ENCODE measurements around the gene GATAD1. TPM values are rescaled to one million over a fixed set of nuclear protein-coding genes. Genes with fewer than 3 reads are reported as not detected.
A peak's percentile ranks its signal among the peaks of the same experiment; 100 is the strongest.

Gene GATAD1
- total RNA-seq, 1 experiment from 2014 or later, result 37.6 TPM

DNA sequence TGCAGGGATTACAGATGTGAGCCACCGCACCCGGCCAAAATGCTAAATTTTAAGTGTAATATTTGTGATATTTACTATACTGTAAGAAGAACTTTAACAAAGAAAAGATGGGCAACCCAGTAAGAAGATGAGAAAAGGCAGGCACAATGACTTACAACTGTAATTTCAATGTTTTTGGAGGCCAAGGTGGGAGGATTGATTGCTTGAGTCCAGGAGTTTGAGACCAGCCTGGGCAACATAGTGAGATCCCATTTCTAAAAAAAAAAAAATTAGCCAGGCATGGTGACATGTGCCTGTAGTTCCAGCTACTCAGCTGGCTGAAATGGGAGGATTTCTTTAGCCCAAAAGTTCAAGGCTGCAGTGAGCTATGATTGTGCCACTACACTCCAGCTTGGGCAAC, 11.7 kb upstream of the GATAD1 start:
- ChIA-PET POLR2A (no interaction called here), CTCF (interaction anchor here (1.3 to 4.2 kb wide), 3 partner anchors 10 to 555 kb away, joined by 3 to 14 read pairs (median 3); no protein-coding TSS in a partner anchor)
- H3K9me3 Mint-ChIP-seq, result peaks cover 36% of the 10 kb centered on the region
- H3K36me3 Mint-ChIP-seq, result no peaks in the 10 kb centered on the region
- TF ChIP-seq ZNF121 (CRISPR knock-in tag; IDR thresholded peaks at IDR 0.05) (peak; percentile 60; the same call in 1 of the 2 replicates), FOXK1 (CRISPR knock-in tag; IDR thresholded peaks at IDR 0.05) (no peak), SMAD3 (CRISPR knock-in tag; IDR thresholded peaks at IDR 0.05; ENCODE audit: borderline replicate concordance) (no peak), CBFB (CRISPR knock-in tag; IDR thresholded peaks at IDR 0.05; ENCODE audit: low read depth) (no peak)
- TF ChIP-seq, protein P1, sequence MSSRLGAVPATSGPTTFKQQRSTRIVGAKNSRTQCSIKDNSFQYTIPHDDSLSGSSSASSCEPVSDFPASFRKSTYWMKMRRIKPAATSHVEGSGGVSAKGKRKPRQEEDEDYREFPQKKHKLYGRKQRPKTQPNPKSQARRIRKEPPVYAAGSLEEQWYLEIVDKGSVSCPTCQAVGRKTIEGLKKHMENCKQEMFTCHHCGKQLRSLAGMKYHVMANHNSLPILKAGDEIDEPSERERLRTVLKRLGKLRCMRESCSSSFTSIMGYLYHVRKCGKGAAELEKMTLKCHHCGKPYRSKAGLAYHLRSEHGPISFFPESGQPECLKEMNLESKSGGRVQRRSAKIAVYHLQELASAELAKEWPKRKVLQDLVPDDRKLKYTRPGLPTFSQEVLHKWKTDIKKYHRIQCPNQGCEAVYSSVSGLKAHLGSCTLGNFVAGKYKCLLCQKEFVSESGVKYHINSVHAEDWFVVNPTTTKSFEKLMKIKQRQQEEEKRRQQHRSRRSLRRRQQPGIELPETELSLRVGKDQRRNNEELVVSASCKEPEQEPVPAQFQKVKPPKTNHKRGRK (CRISPR knock-in tag; IDR thresholded peaks at IDR 0.05; ENCODE audit: borderline replicate concordance), result no peak
- peaks cover 35% of the 10 kb centered on the region for H3K4me1 Mint-ChIP-seq
- no peak for ATAC-seq
- DNase-seq (ENCODE audit: low spot score), result no peak
- no peak overlapping the region for H3K27ac Mint-ChIP-seq
- H3K4me3 Mint-ChIP-seq, result no peak overlapping the region
- H3K27me3 Mint-ChIP-seq (ENCODE audit: low read depth), result no peaks in the 10 kb centered on the region

DNA sequence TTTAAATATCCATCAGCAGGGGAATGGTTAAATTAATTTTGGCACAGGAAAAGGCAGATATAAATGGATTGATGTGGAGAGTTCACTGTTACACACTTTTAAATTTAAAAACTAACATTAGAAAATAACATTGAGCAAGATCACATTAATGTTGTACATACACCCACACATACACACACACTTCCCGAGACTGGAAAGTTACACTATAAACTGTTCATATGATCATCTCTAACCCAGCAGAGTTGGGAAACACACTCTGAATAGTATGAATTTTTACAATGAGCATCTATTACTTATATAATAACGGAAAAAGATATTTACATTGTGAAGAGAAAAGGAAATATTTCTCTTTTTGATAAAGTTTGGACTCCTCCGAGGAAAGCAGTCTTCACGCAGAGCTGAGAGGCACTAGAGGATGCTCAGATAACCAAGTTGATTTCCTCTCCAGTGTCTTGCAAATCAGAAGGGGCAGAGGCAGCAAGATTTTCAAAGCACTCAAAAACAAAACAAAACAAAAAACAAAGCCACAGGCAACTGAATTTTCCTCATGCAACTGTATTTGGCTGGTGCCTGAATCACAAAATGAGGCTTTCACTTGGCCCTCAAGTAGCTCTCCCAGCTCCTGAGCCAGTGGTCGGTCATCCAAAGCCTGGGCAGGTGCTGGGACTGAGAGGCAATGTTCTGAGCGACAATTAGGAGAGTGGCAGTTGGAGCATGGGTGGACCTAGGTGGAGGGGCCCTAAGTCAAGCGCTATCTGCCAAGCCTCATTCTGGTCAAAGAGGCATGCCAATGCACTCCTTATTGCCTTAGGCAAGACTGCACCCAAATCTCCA, 10.5 kb upstream of the GATAD1 start:
- Mint-ChIP-seq H3K36me3 (no peaks in the 10 kb centered on the region), H3K4me1 (peaks cover 43% of the 10 kb centered on the region), H3K27ac (peak overlapping the region; percentile 60; the same call in 1 of the 2 replicates), H3K27me3 (ENCODE audit: low read depth) (no peaks in the 10 kb centered on the region), H3K4me3 (peak overlapping the region; percentile 26; the same call in 1 of the 2 replicates), H3K9me3 (peaks cover 36% of the 10 kb centered on the region)
- CTCF ChIA-PET, result interaction anchor here (2.4 to 2.6 kb wide), 2 partner anchors 10 to 12 kb away, joined by 34 to 40 read pairs; partner anchors contain the start of gene GATAD1
- DNase-seq (ENCODE audit: low spot score) (no peak), ATAC-seq (peak; percentile 68)
- TF ChIP-seq FOXP1 (CRISPR knock-in tag; IDR thresholded peaks at IDR 0.05; ENCODE audit: borderline replicate concordance) (peak; percentile 25; the same call in 1 of the 2 replicates), TEAD1 (CRISPR knock-in tag; IDR thresholded peaks at IDR 0.05) (0 out of 2 replicates have a peak, but pooled peaks have one; percentile 9), SMAD4 (CRISPR knock-in tag; IDR thresholded peaks at IDR 0.05) (no peak), ZNF317 (CRISPR knock-in tag; IDR thresholded peaks at IDR 0.05; ENCODE audit: borderline replicate concordance, low read depth) (no peak), SP1 (CRISPR knock-in tag; conservative IDR thresholded peaks at IDR 0.05) (no peak), ETV6 (CRISPR knock-in tag; IDR thresholded peaks at IDR 0.05) (0 out of 2 replicates have a peak, but pooled peaks have one; percentile 10)
- TF ChIP-seq, protein P2, sequence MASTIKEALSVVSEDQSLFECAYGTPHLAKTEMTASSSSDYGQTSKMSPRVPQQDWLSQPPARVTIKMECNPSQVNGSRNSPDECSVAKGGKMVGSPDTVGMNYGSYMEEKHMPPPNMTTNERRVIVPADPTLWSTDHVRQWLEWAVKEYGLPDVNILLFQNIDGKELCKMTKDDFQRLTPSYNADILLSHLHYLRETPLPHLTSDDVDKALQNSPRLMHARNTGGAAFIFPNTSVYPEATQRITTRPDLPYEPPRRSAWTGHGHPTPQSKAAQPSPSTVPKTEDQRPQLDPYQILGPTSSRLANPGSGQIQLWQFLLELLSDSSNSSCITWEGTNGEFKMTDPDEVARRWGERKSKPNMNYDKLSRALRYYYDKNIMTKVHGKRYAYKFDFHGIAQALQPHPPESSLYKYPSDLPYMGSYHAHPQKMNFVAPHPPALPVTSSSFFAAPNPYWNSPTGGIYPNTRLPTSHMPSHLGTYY (CRISPR knock-in tag; IDR thresholded peaks at IDR 0.05), result no peak
- TF ChIP-seq, protein P3, sequence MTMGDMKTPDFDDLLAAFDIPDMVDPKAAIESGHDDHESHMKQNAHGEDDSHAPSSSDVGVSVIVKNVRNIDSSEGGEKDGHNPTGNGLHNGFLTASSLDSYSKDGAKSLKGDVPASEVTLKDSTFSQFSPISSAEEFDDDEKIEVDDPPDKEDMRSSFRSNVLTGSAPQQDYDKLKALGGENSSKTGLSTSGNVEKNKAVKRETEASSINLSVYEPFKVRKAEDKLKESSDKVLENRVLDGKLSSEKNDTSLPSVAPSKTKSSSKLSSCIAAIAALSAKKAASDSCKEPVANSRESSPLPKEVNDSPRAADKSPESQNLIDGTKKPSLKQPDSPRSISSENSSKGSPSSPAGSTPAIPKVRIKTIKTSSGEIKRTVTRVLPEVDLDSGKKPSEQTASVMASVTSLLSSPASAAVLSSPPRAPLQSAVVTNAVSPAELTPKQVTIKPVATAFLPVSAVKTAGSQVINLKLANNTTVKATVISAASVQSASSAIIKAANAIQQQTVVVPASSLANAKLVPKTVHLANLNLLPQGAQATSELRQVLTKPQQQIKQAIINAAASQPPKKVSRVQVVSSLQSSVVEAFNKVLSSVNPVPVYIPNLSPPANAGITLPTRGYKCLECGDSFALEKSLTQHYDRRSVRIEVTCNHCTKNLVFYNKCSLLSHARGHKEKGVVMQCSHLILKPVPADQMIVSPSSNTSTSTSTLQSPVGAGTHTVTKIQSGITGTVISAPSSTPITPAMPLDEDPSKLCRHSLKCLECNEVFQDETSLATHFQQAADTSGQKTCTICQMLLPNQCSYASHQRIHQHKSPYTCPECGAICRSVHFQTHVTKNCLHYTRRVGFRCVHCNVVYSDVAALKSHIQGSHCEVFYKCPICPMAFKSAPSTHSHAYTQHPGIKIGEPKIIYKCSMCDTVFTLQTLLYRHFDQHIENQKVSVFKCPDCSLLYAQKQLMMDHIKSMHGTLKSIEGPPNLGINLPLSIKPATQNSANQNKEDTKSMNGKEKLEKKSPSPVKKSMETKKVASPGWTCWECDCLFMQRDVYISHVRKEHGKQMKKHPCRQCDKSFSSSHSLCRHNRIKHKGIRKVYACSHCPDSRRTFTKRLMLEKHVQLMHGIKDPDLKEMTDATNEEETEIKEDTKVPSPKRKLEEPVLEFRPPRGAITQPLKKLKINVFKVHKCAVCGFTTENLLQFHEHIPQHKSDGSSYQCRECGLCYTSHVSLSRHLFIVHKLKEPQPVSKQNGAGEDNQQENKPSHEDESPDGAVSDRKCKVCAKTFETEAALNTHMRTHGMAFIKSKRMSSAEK (CRISPR knock-in tag; IDR thresholded peaks at IDR 0.05; ENCODE audit: borderline replicate concordance), result no peak
- TF ChIP-seq, protein P4, sequence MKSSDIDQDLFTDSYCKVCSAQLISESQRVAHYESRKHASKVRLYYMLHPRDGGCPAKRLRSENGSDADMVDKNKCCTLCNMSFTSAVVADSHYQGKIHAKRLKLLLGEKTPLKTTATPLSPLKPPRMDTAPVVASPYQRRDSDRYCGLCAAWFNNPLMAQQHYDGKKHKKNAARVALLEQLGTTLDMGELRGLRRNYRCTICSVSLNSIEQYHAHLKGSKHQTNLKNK (CRISPR knock-in tag; IDR thresholded peaks at IDR 0.05), result no peak
- TF ChIP-seq, protein P5, sequence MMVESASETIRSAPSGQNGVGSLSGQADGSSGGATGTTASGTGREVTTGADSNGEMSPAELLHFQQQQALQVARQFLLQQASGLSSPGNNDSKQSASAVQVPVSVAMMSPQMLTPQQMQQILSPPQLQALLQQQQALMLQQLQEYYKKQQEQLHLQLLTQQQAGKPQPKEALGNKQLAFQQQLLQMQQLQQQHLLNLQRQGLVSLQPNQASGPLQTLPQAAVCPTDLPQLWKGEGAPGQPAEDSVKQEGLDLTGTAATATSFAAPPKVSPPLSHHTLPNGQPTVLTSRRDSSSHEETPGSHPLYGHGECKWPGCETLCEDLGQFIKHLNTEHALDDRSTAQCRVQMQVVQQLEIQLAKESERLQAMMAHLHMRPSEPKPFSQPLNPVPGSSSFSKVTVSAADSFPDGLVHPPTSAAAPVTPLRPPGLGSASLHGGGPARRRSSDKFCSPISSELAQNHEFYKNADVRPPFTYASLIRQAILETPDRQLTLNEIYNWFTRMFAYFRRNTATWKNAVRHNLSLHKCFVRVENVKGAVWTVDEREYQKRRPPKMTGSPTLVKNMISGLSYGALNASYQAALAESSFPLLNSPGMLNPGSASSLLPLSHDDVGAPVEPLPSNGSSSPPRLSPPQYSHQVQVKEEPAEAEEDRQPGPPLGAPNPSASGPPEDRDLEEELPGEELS (CRISPR knock-in tag; IDR thresholded peaks at IDR 0.05), result peak; percentile 45; the same call in 1 of the 2 replicates
- POLR2A ChIA-PET, result interaction anchor here (1.5 to 1.8 kb wide), 2 partner anchors 11 to 302 kb away, joined by 3 to 10 read pairs; partner anchors contain the start of genes CYP51A1 and GATAD1

Data from WTC11 (cell line).